ENCODE results near the gene SLC41A3.

- TF ChIP-seq POLR2A (IDR thresholded peaks at IDR 0.05) (no peak), CTCF (IDR thresholded peaks at IDR 0.05) (no peak), EP300 (IDR thresholded peaks at IDR 0.05) (no peak)
Measured at GRCh38 chr3:125958511-125959316, 125.2 kb downstream of the SLC41A3 start.

Data from gastroesophageal sphincter (tissue), 3 donors.